Measurements from ENCODE around the gene DPRX. TPM values are rescaled to one million over a fixed set of nuclear protein-coding genes. Genes with fewer than 3 reads are reported as not detected.

Gene DPRX
- polyA plus RNA-seq, 1 donor (not counting 4 experiments of a cell fraction or from before 2014, with no cell fraction given), result not detected

GRCh38 chr19:53642381-53643099 is 10.7 kb downstream of the DPRX start:
- no peak overlapping the region for H3K4me2 ChIP-seq (ENCODE audit: control insufficient read depth, extremely low read depth, insufficient read depth, low read depth, low read length)
- no peaks in the 10 kb centered on the region for H3K4me1 ChIP-seq (ENCODE audit: control insufficient read depth, extremely low read depth, insufficient read depth, low read length)
- peaks cover 4% of the 10 kb centered on the region for H3K9me3 ChIP-seq (ENCODE audit: control insufficient read depth, low read depth, low read length)
- H3K9me1 ChIP-seq (ENCODE audit: control insufficient read depth, extremely low read depth, insufficient read depth, low read length), result no peaks in the 10 kb centered on the region
- no peaks in the 10 kb centered on the region for H3K79me2 ChIP-seq (ENCODE audit: control insufficient read depth, insufficient read depth, low read length)
- no peak overlapping the region for H3K27ac ChIP-seq (ENCODE audit: control insufficient read depth, insufficient read depth, low read length)
- DNase-seq (ENCODE audit: low read depth, low spot score) (no peak), FAIRE-seq (no peak)
- H4K20me1 ChIP-seq (ENCODE audit: control insufficient read depth, extremely low read depth, insufficient read depth, low read length), result no peaks in the 10 kb centered on the region
- no peaks in the 10 kb centered on the region for H3K27me3 ChIP-seq (ENCODE audit: control insufficient read depth, extremely low read depth, insufficient read depth, low read length)
- H3K36me3 ChIP-seq (ENCODE audit: control insufficient read depth in 2 of 2, extremely low read depth in 1 of 2, insufficient read depth in 2 of 2, low read length in 2 of 2), result no peaks in the 10 kb centered on the region
- TF ChIP-seq EZH2 (IDR thresholded peaks at IDR 0.05; ENCODE audit: low read length), result no peak
- H3K4me3 ChIP-seq (ENCODE audit: control insufficient read depth in 2 of 3, extremely low read depth in 1 of 3, insufficient read depth in 2 of 3, low read depth in 1 of 3, low read length in 3 of 3), result no peak overlapping the region
- H3K9ac ChIP-seq (ENCODE audit: control insufficient read depth, extremely low read depth, insufficient read depth, low read length), result no peak overlapping the region
- dilution Hi-C loops (cut with MboI; ENCODE audit: extremely low pct_ligation_motif_present, low sequenced_read_pairs), result no loop called here
- no peak overlapping the region for H2AFZ ChIP-seq (ENCODE audit: control insufficient read depth, low read length)

- no peak for FAIRE-seq
- Histone ChIP-seq H3K79me2 (ENCODE audit: control insufficient read depth, insufficient read depth, low read length) (no peaks in the 10 kb centered on the region), H2AFZ (ENCODE audit: control insufficient read depth, low read length) (no peak overlapping the region), H3K4me3 (ENCODE audit: control insufficient read depth in 2 of 3, extremely low read depth in 1 of 3, insufficient read depth in 2 of 3, low read depth in 1 of 3, low read length in 3 of 3) (no peak overlapping the region), H4K20me1 (ENCODE audit: control insufficient read depth, extremely low read depth, insufficient read depth, low read length) (no peaks in the 10 kb centered on the region), H3K9ac (ENCODE audit: control insufficient read depth, extremely low read depth, insufficient read depth, low read length) (no peak overlapping the region), H3K27ac (ENCODE audit: control insufficient read depth, insufficient read depth, low read length) (no peak overlapping the region), H3K4me1 (ENCODE audit: control insufficient read depth, extremely low read depth, insufficient read depth, low read length) (no peaks in the 10 kb centered on the region), H3K4me2 (ENCODE audit: control insufficient read depth, extremely low read depth, insufficient read depth, low read depth, low read length) (no peak overlapping the region), H3K27me3 (ENCODE audit: control insufficient read depth, extremely low read depth, insufficient read depth, low read length) (no peaks in the 10 kb centered on the region), H3K9me1 (ENCODE audit: control insufficient read depth, extremely low read depth, insufficient read depth, low read length) (no peaks in the 10 kb centered on the region), H3K9me3 (ENCODE audit: control insufficient read depth, low read depth, low read length) (peaks cover 4% of the 10 kb centered on the region), H3K36me3 (ENCODE audit: control insufficient read depth in 2 of 2, extremely low read depth in 1 of 2, insufficient read depth in 2 of 2, low read length in 2 of 2) (no peaks in the 10 kb centered on the region)
- DNase-seq (ENCODE audit: low read depth, low spot score), result no peak
- TF ChIP-seq EZH2 (IDR thresholded peaks at IDR 0.05; ENCODE audit: low read length) (no peak), CTCF (optimal IDR thresholded peaks at IDR 0.05 in 1 of 3, IDR thresholded peaks at IDR 0.05 in 1 of 3, conservative IDR thresholded peaks at IDR 0.05 in 1 of 3; ENCODE audit: extremely low read depth in 1 of 3, insufficient read depth in 2 of 3, low read length in 3 of 3) (no peak)
- dilution Hi-C loops (cut with MboI; ENCODE audit: extremely low pct_ligation_motif_present, low sequenced_read_pairs), result no loop called here
Observed at GRCh38 chr19:53644061-53644816, 12.4 kb downstream of the DPRX start.
